Keratinocyte (primary cell): Measurements from ENCODE around the gene MAPKAPK5. TPM values are rescaled to one million over a fixed set of nuclear protein-coding genes. Genes with fewer than 3 reads are reported as not detected.

Source experiments
- DNase-seq: peaks from one replicate; pipeline ENCODE4 v3.0.0-alpha.2; 2011; ENCODE audit warnings: low read depth, missing footprints, low spot score
- FAIRE-seq: peaks from 2 replicates; lab custom pipeline; 2011; peaks lifted over from hg19 to GRCh38; lab: Jason Lieb, UNC
- H2AFZ ChIP-seq: 2 replicates; pipeline ENCODE4 v1.6.0; 2012; ENCODE audit warnings: low read length, control low read depth, inconsistent platforms; ENCODE audit not compliant: control insufficient read depth
- H3K27ac ChIP-seq: 2 replicates; pipeline ENCODE4 v1.5.1; 2011; ENCODE audit warnings: low read length; ENCODE audit not compliant: control insufficient read depth, insufficient read depth
- H3K27me3 ChIP-seq: 3 replicates; pipeline ENCODE4 v1.6.0; 2011; ENCODE audit warnings: low read length; ENCODE audit not compliant: control insufficient read depth, insufficient read depth; ENCODE audit errors: extremely low read depth
- H3K36me3 ChIP-seq, 2 experiments: 2 replicates in 1 of 2; 3 replicates in 1 of 2; pipeline ENCODE4 v1.5.1; 2011; ENCODE audit warnings: low read length in 2 of 2, mild to moderate bottlenecking in 1 of 2; ENCODE audit not compliant: control insufficient read depth in 2 of 2, insufficient read depth in 2 of 2; ENCODE audit errors: extremely low read depth in 1 of 2
- H3K4me1 ChIP-seq: 3 replicates; pipeline ENCODE4 v1.5.1; 2011; ENCODE audit warnings: low read length; ENCODE audit not compliant: control insufficient read depth, insufficient read depth; ENCODE audit errors: extremely low read depth
- H3K4me2 ChIP-seq: 3 replicates; pipeline ENCODE4 v1.6.0; 2011; ENCODE audit warnings: low read depth, low read length; ENCODE audit not compliant: control insufficient read depth, insufficient read depth; ENCODE audit errors: extremely low read depth
- H3K4me3 ChIP-seq, 3 experiments: fragments of 200-600 bp in 1 of 3; sonication (generic) in 1 of 3; 2 replicates in 2 of 3; 3 replicates in 1 of 3; pipeline ENCODE4 v1.5.1; 2011 to 2016; ENCODE audit warnings: low read length in 3 of 3, mild to moderate bottlenecking in 3 of 3, control low read depth in 2 of 3, inconsistent platforms in 1 of 3, low read depth in 1 of 3, mixed read lengths in 1 of 3, mixed run types in 1 of 3, moderate library complexity in 1 of 3; ENCODE audit not compliant: control insufficient read depth in 2 of 3, insufficient read depth in 2 of 3; ENCODE audit errors: extremely low read depth in 1 of 3
- H3K79me2 ChIP-seq: 2 replicates; pipeline ENCODE4 v1.6.0; 2012; ENCODE audit warnings: low read length; ENCODE audit not compliant: control insufficient read depth, insufficient read depth
- H3K9ac ChIP-seq: 3 replicates; pipeline ENCODE4 v1.6.0; 2011; ENCODE audit warnings: low read length; ENCODE audit not compliant: control insufficient read depth, insufficient read depth; ENCODE audit errors: extremely low read depth
- H3K9me1 ChIP-seq: 3 replicates; pipeline ENCODE4 v1.6.0; 2011; ENCODE audit warnings: low read length; ENCODE audit not compliant: control insufficient read depth, insufficient read depth; ENCODE audit errors: extremely low read depth
- H3K9me3 ChIP-seq: 2 replicates; pipeline ENCODE4 v1.5.1; 2012; ENCODE audit warnings: low read depth, low read length; ENCODE audit not compliant: control insufficient read depth
- H4K20me1 ChIP-seq: 3 replicates; pipeline ENCODE4 v1.6.0; 2011; ENCODE audit warnings: low read length; ENCODE audit not compliant: control insufficient read depth, insufficient read depth; ENCODE audit errors: extremely low read depth
- EZH2 ChIP-seq: IDR thresholded peaks from one replicate; pipeline ENCODE4 v1.6.1; 2012; ENCODE audit warnings: inconsistent platforms, mild to moderate bottlenecking, low read length, moderate library complexity
- dilution Hi-C: fragments of 300-500 bp; cut with MboI; formaldehyde crosslinking; loops from one replicate; pipeline ENCODE4 v1.7.0; 2020; ENCODE audit warnings: low sequenced_read_pairs; ENCODE audit not compliant: extremely low pct_ligation_motif_present
- polyA plus RNA-seq, 5 experiments: library from polyadenylated mRNA; depleted of rRNA in 3 of 5; stranded (reverse) in 3 of 5; stranded (forward) in 1 of 5; unstranded in 1 of 5; fragments of >200 nt; gene quantifications; 1 replicate in 1 of 5; 2 replicates in 3 of 5; 3 replicates in 1 of 5; pipeline versions ENCODE4 v1.2.1 to v1.2.3, GENCODE V29; 2011 to 2012; ENCODE audit warnings: missing spikeins in 2 of 5, low read depth in 1 of 5, low replicate concordance in 1 of 5
- TF ChIP-seq, protein P1 (sequence below), 3 experiments: IDR thresholded peaks in 1 of 3; conservative IDR thresholded peaks in 1 of 3; optimal IDR thresholded peaks in 1 of 3; 2 replicates in 2 of 3; 3 replicates in 1 of 3; pipeline versions ENCODE3 to v1.5.1; 2011; ENCODE audit warnings: low read length in 3 of 3, mild to moderate bottlenecking in 3 of 3, moderate library complexity in 2 of 3, control low read depth in 1 of 3, inconsistent platforms in 1 of 3; ENCODE audit not compliant: insufficient read depth in 2 of 3; ENCODE audit errors: extremely low read depth in 1 of 3

Gene MAPKAPK5
- polyA plus RNA-seq, 1 donor (not counting 4 experiments of a cell fraction or from before 2014, with no cell fraction given): 39.1 TPM

DNA sequence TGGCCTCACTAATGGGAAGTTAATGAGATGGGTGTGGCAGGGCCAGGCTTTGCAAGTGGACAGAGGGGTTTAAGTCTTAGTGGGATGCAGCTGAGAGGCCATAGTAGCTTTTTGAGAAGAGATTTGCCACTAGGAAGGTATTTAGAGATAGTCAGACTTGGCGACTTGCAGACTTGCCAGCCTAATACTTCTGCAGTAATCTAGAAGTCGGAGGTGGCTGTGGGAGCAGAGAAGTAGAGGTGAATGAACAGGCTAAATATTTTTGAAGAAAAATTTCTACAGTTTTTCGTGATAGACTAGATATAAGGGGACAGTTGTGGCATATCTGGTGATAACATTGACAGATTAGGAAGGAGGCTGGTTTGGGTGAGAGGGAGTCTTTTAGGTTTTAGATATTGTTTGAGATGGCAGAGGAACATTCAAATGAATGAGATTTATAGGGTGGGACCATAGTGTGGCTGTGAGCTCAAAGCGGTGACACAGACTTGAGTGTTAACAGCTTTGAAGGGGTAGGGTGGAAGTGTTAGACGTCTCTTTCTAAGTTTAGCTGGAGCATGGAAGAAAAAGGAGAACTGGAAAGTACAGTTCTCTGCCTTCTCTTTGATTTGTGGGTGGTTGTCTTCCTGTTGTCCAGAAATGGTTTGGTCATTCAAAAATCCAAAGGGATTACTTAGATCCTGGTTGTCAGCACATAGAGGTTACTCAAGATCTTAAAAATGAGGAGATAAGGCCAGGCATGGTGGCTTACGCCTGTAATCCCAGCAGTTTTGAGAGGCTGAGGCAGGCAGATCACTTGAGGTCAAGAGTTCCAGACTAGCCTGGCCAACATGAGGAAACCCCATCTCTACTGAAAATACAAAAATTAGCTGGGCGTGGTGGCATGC is 44.9 kb downstream of the MAPKAPK5 start:
- dilution Hi-C loops: no loop called here
- TF ChIP-seq, protein P1, sequence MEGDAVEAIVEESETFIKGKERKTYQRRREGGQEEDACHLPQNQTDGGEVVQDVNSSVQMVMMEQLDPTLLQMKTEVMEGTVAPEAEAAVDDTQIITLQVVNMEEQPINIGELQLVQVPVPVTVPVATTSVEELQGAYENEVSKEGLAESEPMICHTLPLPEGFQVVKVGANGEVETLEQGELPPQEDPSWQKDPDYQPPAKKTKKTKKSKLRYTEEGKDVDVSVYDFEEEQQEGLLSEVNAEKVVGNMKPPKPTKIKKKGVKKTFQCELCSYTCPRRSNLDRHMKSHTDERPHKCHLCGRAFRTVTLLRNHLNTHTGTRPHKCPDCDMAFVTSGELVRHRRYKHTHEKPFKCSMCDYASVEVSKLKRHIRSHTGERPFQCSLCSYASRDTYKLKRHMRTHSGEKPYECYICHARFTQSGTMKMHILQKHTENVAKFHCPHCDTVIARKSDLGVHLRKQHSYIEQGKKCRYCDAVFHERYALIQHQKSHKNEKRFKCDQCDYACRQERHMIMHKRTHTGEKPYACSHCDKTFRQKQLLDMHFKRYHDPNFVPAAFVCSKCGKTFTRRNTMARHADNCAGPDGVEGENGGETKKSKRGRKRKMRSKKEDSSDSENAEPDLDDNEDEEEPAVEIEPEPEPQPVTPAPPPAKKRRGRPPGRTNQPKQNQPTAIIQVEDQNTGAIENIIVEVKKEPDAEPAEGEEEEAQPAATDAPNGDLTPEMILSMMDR (optimal IDR thresholded peaks at IDR 0.05 in 1 of 3, IDR thresholded peaks at IDR 0.05 in 1 of 3, conservative IDR thresholded peaks at IDR 0.05 in 1 of 3; ENCODE audit: extremely low read depth in 1 of 3, insufficient read depth in 2 of 3, low read length in 3 of 3): no peak
- TF ChIP-seq EZH2: no peak
- peaks cover 7% of the 10 kb centered on the region for H3K4me1 ChIP-seq
- H3K36me3 ChIP-seq: peaks cover 35 to 36% of the 10 kb centered on the region in 2 experiments
- no peak overlapping the region for H3K27ac ChIP-seq
- no peaks in the 10 kb centered on the region for H3K9me3 ChIP-seq
- H3K4me3 ChIP-seq: no peak overlapping the region
- H2AFZ ChIP-seq: no peak overlapping the region
- no peaks in the 10 kb centered on the region for H3K27me3 ChIP-seq
- H3K9ac ChIP-seq: no peak overlapping the region
- DNase-seq (no peak), FAIRE-seq (no peak)
- H3K9me1 ChIP-seq: no peaks in the 10 kb centered on the region
- H4K20me1 ChIP-seq: no peaks in the 10 kb centered on the region
- H3K79me2 ChIP-seq: no peaks in the 10 kb centered on the region
- no peak overlapping the region for H3K4me2 ChIP-seq

- no peak overlapping the region for H2AFZ ChIP-seq
- TF ChIP-seq, protein P1 (optimal IDR thresholded peaks at IDR 0.05 in 1 of 3, IDR thresholded peaks at IDR 0.05 in 1 of 3, conservative IDR thresholded peaks at IDR 0.05 in 1 of 3; ENCODE audit: extremely low read depth in 1 of 3, insufficient read depth in 2 of 3, low read length in 3 of 3): no peak
- no peak for TF ChIP-seq EZH2
- DNase-seq (no peak), FAIRE-seq (no peak)
- peaks cover 7% of the 10 kb centered on the region for H3K4me1 ChIP-seq
- H3K9ac ChIP-seq: no peak overlapping the region
- H3K27me3 ChIP-seq: no peaks in the 10 kb centered on the region
- no peaks in the 10 kb centered on the region for H4K20me1 ChIP-seq
- H3K36me3 ChIP-seq: peaks cover 36 to 37% of the 10 kb centered on the region in 2 experiments
- dilution Hi-C loops: no loop called here
- no peaks in the 10 kb centered on the region for H3K79me2 ChIP-seq
- H3K27ac ChIP-seq: no peak overlapping the region
- no peaks in the 10 kb centered on the region for H3K9me1 ChIP-seq
- no peaks in the 10 kb centered on the region for H3K9me3 ChIP-seq
- no peak overlapping the region for H3K4me3 ChIP-seq
- no peak overlapping the region for H3K4me2 ChIP-seq
These were observed 46.1 kb downstream of the MAPKAPK5 start for GRCh38 chr12:111887926-111888745.
